ENCODE results near the gene EFNB3.

- TF ChIP-seq CTCF (IDR thresholded peaks at IDR 0.05) (no peak), EP300 (IDR thresholded peaks at IDR 0.05) (no peak)
Measured at GRCh38 chr17:7705269-7706255, 560 bp downstream of the EFNB3 start.

Data from upper lobe of left lung (tissue), 4 donors.